ENCODE data around the gene RPS16.
A peak's percentile ranks its signal among the peaks of the same experiment; 100 is the strongest.

The RPS16 gene

GRCh38 chr19:39412867-39413271 lies 22.9 kb downstream of the RPS16 start:
- TF ChIP-seq, protein P1, sequence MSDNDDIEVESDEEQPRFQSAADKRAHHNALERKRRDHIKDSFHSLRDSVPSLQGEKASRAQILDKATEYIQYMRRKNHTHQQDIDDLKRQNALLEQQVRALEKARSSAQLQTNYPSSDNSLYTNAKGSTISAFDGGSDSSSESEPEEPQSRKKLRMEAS (IDR thresholded peaks at IDR 0.05) = no peak
- TF ChIP-seq TAF1 (IDR thresholded peaks at IDR 0.05; ENCODE audit: low read depth) = 0 out of 2 replicates have a peak, but pooled peaks have one; percentile 10
- no peak for TF ChIP-seq REST (IDR thresholded peaks at IDR 0.05; ENCODE audit: low read depth)
- TF ChIP-seq TCF12 (IDR thresholded peaks at IDR 0.05; ENCODE audit: low read depth) = no peak
- TF ChIP-seq ZBTB7A (IDR thresholded peaks at IDR 0.05; ENCODE audit: low read depth) = peak; percentile 69
- TF ChIP-seq USF1 (IDR thresholded peaks at IDR 0.05) = no peak
- no peak; the same call in 1 of the 2 replicates for TF ChIP-seq NFIC (IDR thresholded peaks at IDR 0.05)
- no peak for TF ChIP-seq YY1 (IDR thresholded peaks at IDR 0.05; ENCODE audit: low read depth)
- no peak for TF ChIP-seq RAD21 (IDR thresholded peaks at IDR 0.05; ENCODE audit: low read depth)
- TF ChIP-seq EP300 (IDR thresholded peaks at IDR 0.05; ENCODE audit: borderline replicate concordance) = no peak
- TF ChIP-seq EGR1 (IDR thresholded peaks at IDR 0.05) = no peak
- no peak for TF ChIP-seq CREB1 (IDR thresholded peaks at IDR 0.05; ENCODE audit: low read depth)
- no peak for TF ChIP-seq CEBPB (IDR thresholded peaks at IDR 0.05)
- TF ChIP-seq FOXM1 (IDR thresholded peaks at IDR 0.05; ENCODE audit: borderline replicate concordance, low read depth) = no peak

DNA sequence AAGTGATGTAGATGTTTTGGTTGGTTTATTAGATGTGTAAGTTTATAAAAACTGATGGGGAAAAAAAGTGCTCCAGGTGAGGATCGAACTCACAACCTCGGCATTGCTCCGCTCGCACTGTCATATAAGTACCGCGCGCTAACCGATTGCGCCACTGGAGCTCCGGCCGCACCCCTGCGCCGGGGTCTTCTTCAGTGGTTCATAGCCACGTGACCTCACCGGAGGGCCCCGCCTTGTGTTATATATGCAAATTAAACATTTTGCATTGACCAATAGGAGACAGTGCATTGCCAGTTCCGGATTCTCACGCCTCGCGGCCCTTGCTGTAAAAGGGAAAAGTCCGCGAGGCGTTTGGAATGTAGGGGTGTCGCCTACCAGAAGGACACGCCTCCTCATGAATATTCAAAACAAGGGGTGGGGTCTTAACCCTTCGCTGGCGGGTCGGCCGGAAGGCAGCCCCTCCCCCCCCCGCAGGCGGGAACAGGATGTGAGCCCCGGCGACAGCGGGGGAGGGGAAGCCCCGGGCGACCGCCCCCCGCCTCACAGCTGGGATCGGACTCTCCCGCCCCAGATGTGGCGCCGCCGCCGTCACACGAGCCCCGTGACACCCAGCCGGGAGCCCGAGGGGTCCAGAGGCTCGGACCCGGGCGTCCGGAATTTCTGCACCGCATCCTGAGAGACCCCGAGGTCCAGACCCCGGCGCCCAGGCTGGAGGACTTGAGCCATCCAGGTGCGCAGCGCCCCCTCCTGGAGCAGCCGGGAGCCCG lies 23.5 kb downstream of the RPS16 start, which contains the start of gene PLEKHG2:
TSS of gene PLEKHG2 (plus strand) at position 570 of the 767 bp plus-strand sequence. CDS start 1,418 bp downstream, outside the sequence.
- no peak for TF ChIP-seq REST (IDR thresholded peaks at IDR 0.05; ENCODE audit: low read depth)
- TF ChIP-seq TAF1 (IDR thresholded peaks at IDR 0.05; ENCODE audit: low read depth) = peak; percentile 58; the same call in 1 of the 2 replicates
- TF ChIP-seq, protein P1 (IDR thresholded peaks at IDR 0.05) = peak; percentile 81
- peak; percentile 30; the same call in 1 of the 2 replicates for TF ChIP-seq YY1 (IDR thresholded peaks at IDR 0.05; ENCODE audit: low read depth)
- TF ChIP-seq ZBTB7A (IDR thresholded peaks at IDR 0.05; ENCODE audit: low read depth) = peak; percentile 99
- no peak; the same call in 1 of the 2 replicates for TF ChIP-seq FOXM1 (IDR thresholded peaks at IDR 0.05; ENCODE audit: borderline replicate concordance, low read depth)
- 0 out of 2 replicates have a peak, but pooled peaks have one; percentile 14 for TF ChIP-seq EGR1 (IDR thresholded peaks at IDR 0.05)
- TF ChIP-seq CEBPB (IDR thresholded peaks at IDR 0.05) = peak; percentile 92
- TF ChIP-seq NFIC (IDR thresholded peaks at IDR 0.05) = 0 out of 2 replicates have a peak, but pooled peaks have one; percentile 1
- TF ChIP-seq RAD21 (IDR thresholded peaks at IDR 0.05; ENCODE audit: low read depth) = peak; percentile 51; the same call in 1 of the 2 replicates
- peak; percentile 64; the same call in 1 of the 2 replicates for TF ChIP-seq EP300 (IDR thresholded peaks at IDR 0.05; ENCODE audit: borderline replicate concordance)
- TF ChIP-seq CREB1 (IDR thresholded peaks at IDR 0.05; ENCODE audit: low read depth) = peak; percentile 41; the same call in 1 of the 2 replicates
- TF ChIP-seq TCF12 (IDR thresholded peaks at IDR 0.05; ENCODE audit: low read depth) = peak; percentile 76
- TF ChIP-seq TEAD4 (IDR thresholded peaks at IDR 0.05) = peak; percentile 93
- TF ChIP-seq USF1 (IDR thresholded peaks at IDR 0.05) = peak; percentile 93

- TF ChIP-seq RAD21 (IDR thresholded peaks at IDR 0.05; ENCODE audit: low read depth) (peak; percentile 89), YY1 (IDR thresholded peaks at IDR 0.05; ENCODE audit: low read depth) (no peak), ZBTB7A (IDR thresholded peaks at IDR 0.05; ENCODE audit: low read depth) (no peak)
Observed at GRCh38 chr19:39411832-39412099, 24.0 kb downstream of the RPS16 start.

DNA sequence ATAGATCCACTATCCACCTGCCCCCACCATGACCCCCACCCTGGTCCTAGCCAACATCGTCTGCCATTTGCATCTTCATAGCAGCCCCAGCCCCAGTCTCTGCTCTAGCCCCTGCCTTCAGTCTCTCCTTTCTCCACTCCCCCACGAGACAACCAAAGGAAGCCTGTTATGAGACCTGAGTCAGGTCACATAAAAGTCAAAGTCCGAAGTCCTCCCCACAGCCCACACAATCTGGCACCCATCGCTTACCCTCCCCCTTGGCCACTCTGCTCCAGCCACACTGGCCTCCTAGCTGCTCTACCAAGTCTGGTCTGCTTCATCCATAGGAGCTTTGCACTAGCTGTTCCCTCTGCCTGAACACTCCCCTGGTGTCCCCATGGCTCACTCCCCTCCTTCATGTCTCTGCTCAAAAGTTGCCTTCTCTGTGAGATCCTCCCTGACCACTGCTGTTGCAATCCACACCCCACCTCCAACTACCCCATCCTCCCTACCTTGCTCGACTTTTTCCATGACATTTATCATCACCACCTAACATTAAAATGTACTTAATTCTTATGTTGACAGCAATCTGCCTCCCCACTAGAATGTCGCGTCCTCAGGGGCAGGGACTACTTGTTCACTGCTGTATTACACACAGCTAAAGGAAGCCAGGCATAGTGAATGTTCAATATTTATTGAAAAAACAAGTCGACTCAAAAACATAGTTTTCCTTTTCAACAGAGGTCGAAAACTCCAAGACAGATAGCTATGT lies 24.5 kb downstream of the RPS16 start:
- TF ChIP-seq ZBTB7A (IDR thresholded peaks at IDR 0.05; ENCODE audit: low read depth) = no peak
- 0 out of 2 replicates have a peak, but pooled peaks have one; percentile 5 for TF ChIP-seq CEBPB (IDR thresholded peaks at IDR 0.05)

- TF ChIP-seq EP300 (IDR thresholded peaks at IDR 0.05; ENCODE audit: borderline replicate concordance) = no peak
- TF ChIP-seq TAF1 (IDR thresholded peaks at IDR 0.05; ENCODE audit: low read depth) = no peak
- TF ChIP-seq TCF12 (IDR thresholded peaks at IDR 0.05; ENCODE audit: low read depth) = no peak
- TF ChIP-seq YY1 (IDR thresholded peaks at IDR 0.05; ENCODE audit: low read depth) = no peak
- TF ChIP-seq ZBTB7A (IDR thresholded peaks at IDR 0.05; ENCODE audit: low read depth) = no peak
- TF ChIP-seq EGR1 (IDR thresholded peaks at IDR 0.05) = no peak
- no peak for TF ChIP-seq REST (IDR thresholded peaks at IDR 0.05; ENCODE audit: low read depth)
- TF ChIP-seq, protein P1 (IDR thresholded peaks at IDR 0.05) = no peak
- TF ChIP-seq FOXM1 (IDR thresholded peaks at IDR 0.05; ENCODE audit: borderline replicate concordance, low read depth) = no peak
- no peak for TF ChIP-seq CEBPB (IDR thresholded peaks at IDR 0.05)
Observed at GRCh38 chr19:39410831-39411080, 25.0 kb downstream of the RPS16 start.
